ENCODE data around the gene KRT7.

KRT7 gene

GRCh38 chr12:52243856-52244614, 11.0 kb downstream of the KRT7 start:
- Histone ChIP-seq H3K4me1 (ENCODE audit: insufficient read depth, insufficient read length) (peaks cover 39% of the 10 kb centered on the region), H3K36me3 (ENCODE audit: insufficient read depth, insufficient read length, low read length) (peaks cover 38% of the 10 kb centered on the region), H3K27me3 (ENCODE audit: insufficient read depth, insufficient read length) (no peaks in the 10 kb centered on the region), H3K4me3 (ENCODE audit: insufficient read length, low read depth) (no peak overlapping the region), H3K9me3 (ENCODE audit: insufficient read depth, low read length) (no peaks in the 10 kb centered on the region), H3K9ac (ENCODE audit: insufficient read length, low read depth) (no peak overlapping the region)
- no peak for DNase-seq (ENCODE audit: low read depth, low spot score)
- TF ChIP-seq ZNF274 (IDR thresholded peaks at IDR 0.05; ENCODE audit: low read depth, low read length): no peak
- TF ChIP-seq SUZ12 (IDR thresholded peaks at IDR 0.05; ENCODE audit: extremely low read depth, insufficient read depth, insufficient read length): no peak
- no peak for TF ChIP-seq YY1 (IDR thresholded peaks at IDR 0.05; ENCODE audit: insufficient read depth, insufficient read length)

DNA sequence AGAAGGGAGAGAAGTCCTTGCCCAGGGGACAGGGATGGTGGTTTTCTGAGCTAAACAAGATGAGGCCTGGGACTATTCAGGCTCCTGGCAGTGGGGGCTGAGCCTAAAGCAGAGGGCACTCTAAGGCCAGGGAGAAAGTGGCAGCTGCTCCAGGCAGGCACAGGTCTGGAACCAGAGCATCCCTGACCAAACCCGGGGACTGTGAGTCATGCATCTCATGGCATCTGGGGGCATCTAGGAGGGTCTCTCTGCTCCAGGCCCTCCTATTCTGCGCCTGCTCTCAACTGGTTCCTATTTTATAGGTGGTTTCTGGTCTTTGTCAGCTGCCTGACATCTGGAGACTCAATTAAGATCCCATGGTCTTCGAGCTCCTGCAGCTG, 11.6 kb downstream of the KRT7 start:
- TF ChIP-seq ZNF274 (IDR thresholded peaks at IDR 0.05; ENCODE audit: low read depth, low read length): no peak
- TF ChIP-seq SUZ12 (IDR thresholded peaks at IDR 0.05; ENCODE audit: extremely low read depth, insufficient read depth, insufficient read length): no peak
- no peak for TF ChIP-seq YY1 (IDR thresholded peaks at IDR 0.05; ENCODE audit: insufficient read depth, insufficient read length)
- H3K4me1 ChIP-seq (ENCODE audit: insufficient read depth, insufficient read length): peaks cover 44% of the 10 kb centered on the region
- H3K4me3 ChIP-seq (ENCODE audit: insufficient read length, low read depth): no peak overlapping the region
- peaks cover 38% of the 10 kb centered on the region for H3K36me3 ChIP-seq (ENCODE audit: insufficient read depth, insufficient read length, low read length)
- no peak for DNase-seq (ENCODE audit: low read depth, low spot score)
- H3K9me3 ChIP-seq (ENCODE audit: insufficient read depth, low read length): no peaks in the 10 kb centered on the region
- no peaks in the 10 kb centered on the region for H3K27me3 ChIP-seq (ENCODE audit: insufficient read depth, insufficient read length)
- H3K9ac ChIP-seq (ENCODE audit: insufficient read length, low read depth): no peak overlapping the region

GRCh38 chr12:52245259-52245961, 12.4 kb downstream of the KRT7 start:
- Histone ChIP-seq H3K4me3 (ENCODE audit: insufficient read length, low read depth) (no peak overlapping the region), H3K4me1 (ENCODE audit: insufficient read depth, insufficient read length) (peaks cover 48% of the 10 kb centered on the region), H3K9me3 (ENCODE audit: insufficient read depth, low read length) (no peaks in the 10 kb centered on the region), H3K9ac (ENCODE audit: insufficient read length, low read depth) (no peak overlapping the region), H3K27me3 (ENCODE audit: insufficient read depth, insufficient read length) (no peaks in the 10 kb centered on the region), H3K36me3 (ENCODE audit: insufficient read depth, insufficient read length, low read length) (peaks cover 35% of the 10 kb centered on the region)
- TF ChIP-seq ZNF274 (IDR thresholded peaks at IDR 0.05; ENCODE audit: low read depth, low read length) (no peak), SUZ12 (IDR thresholded peaks at IDR 0.05; ENCODE audit: extremely low read depth, insufficient read depth, insufficient read length) (no peak)
- no peak for DNase-seq (ENCODE audit: low read depth, low spot score)

- Histone ChIP-seq H3K27me3 (ENCODE audit: insufficient read depth, insufficient read length) (no peaks in the 10 kb centered on the region), H3K4me3 (ENCODE audit: insufficient read length, low read depth) (no peak overlapping the region), H3K9me3 (ENCODE audit: insufficient read depth, low read length) (no peaks in the 10 kb centered on the region), H3K9ac (ENCODE audit: insufficient read length, low read depth) (peak overlapping the region; percentile 27), H3K36me3 (ENCODE audit: insufficient read depth, insufficient read length, low read length) (peaks cover 34% of the 10 kb centered on the region), H3K4me1 (ENCODE audit: insufficient read depth, insufficient read length) (peaks cover 48% of the 10 kb centered on the region)
- DNase-seq (ENCODE audit: low read depth, low spot score): no peak
- TF ChIP-seq ZNF274 (IDR thresholded peaks at IDR 0.05; ENCODE audit: low read depth, low read length) (no peak), SUZ12 (IDR thresholded peaks at IDR 0.05; ENCODE audit: extremely low read depth, insufficient read depth, insufficient read length) (no peak), YY1 (IDR thresholded peaks at IDR 0.05; ENCODE audit: insufficient read depth, insufficient read length) (no peak)
Measured at GRCh38 chr12:52245962-52246569, 13.0 kb downstream of the KRT7 start.

DNA sequence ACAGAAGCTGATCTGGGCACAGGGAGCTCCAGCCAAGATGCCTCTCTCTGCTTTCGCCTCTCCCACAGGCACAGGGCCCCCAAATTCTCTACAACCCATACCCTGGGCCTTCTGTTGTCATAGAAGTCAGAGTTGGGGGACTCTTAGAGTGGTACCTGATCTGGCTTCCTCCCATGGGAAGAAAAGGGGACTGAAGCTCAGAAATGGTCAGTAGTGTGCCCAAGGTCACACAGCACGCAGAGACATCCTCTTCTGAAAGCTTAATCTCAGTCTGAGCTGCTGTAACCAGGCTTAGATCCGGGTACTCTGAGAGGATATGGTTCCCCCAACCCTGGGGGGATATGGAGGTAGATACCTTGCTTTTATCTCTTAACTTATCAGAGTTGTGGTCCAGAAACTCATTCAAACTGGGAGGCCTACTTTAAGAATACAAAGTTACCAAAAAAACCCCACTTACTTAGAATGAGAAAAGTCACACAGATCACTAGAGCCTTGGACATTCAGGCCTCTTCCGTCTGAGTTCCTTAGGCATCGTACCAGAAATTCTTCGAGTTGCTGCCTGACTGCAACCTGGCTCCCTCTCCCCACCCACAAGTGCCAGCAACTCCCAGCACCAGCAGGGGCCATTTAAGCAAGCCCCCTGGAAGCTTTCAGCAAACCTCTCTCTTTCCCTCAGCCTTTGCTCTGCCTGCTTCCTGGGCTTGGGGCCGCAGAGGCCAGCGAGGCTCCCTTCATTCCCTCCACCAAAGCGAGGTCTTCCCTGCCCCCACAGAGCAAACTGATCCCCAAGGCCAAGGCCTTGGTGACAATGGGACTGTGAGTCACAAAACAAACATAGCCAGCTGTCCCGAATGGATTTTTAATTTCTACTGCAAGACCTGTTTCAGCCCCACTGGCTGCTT, 13.9 kb downstream of the KRT7 start:
- peaks cover 28% of the 10 kb centered on the region for H3K36me3 ChIP-seq (ENCODE audit: insufficient read depth, insufficient read length, low read length)
- H3K9ac ChIP-seq (ENCODE audit: insufficient read length, low read depth): peak overlapping the region; percentile 43
- no peak overlapping the region for H3K4me3 ChIP-seq (ENCODE audit: insufficient read length, low read depth)
- H3K9me3 ChIP-seq (ENCODE audit: insufficient read depth, low read length): no peaks in the 10 kb centered on the region
- peak; percentile 66 for DNase-seq (ENCODE audit: low read depth, low spot score)
- H3K27me3 ChIP-seq (ENCODE audit: insufficient read depth, insufficient read length): no peaks in the 10 kb centered on the region
- peaks cover 45% of the 10 kb centered on the region for H3K4me1 ChIP-seq (ENCODE audit: insufficient read depth, insufficient read length)
- TF ChIP-seq ZNF274 (IDR thresholded peaks at IDR 0.05; ENCODE audit: low read depth, low read length) (no peak), YY1 (IDR thresholded peaks at IDR 0.05; ENCODE audit: insufficient read depth, insufficient read length) (no peak), SUZ12 (IDR thresholded peaks at IDR 0.05; ENCODE audit: extremely low read depth, insufficient read depth, insufficient read length) (no peak)

DNA sequence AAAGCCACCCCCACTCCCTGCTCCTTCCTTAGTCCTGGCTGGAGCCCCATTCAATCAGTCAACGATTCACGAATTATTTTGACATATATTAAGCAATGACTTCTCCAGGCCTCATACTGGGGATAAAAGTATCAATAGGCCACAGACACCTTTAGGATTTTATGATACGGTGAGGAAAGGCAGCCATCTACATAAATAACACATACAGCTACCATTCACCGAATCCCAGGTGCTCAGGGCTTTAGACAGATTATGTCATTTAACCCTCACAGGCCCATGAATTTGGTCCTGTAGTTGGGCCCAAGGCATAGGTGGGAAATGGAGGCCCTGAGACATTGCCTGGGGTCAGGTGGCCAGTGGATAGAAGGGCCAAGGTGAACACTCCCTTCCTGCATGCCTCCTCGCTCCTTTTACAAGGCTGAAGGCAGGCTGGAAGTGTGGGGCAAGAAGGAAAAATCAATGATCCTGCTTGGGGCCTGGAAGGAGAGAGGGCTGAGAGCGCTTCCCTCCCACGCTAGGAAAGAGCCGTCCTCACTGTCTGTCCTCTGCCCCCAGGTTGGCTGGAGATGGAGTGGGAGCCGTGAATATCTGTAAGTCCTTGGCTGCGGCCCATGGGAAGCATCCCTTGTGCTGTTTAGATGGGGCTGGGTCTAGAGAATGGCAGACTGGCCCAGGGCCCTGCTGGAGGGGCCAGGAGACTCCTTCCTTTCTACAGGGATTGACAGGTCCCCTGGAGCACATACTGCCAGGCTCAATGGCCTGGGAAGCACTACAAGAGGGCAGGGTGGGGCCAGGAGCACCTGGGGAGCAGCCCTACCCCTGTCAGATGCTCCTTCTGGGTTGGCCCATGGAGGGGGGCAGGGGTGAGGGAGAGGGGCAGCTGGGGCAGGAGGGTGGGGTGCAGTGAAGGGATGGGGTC, 14.8 kb downstream of the KRT7 start:
- H3K4me1 ChIP-seq (ENCODE audit: insufficient read depth, insufficient read length): peaks cover 45% of the 10 kb centered on the region
- no peak for TF ChIP-seq SUZ12 (IDR thresholded peaks at IDR 0.05; ENCODE audit: extremely low read depth, insufficient read depth, insufficient read length)
- TF ChIP-seq ZNF274 (IDR thresholded peaks at IDR 0.05; ENCODE audit: low read depth, low read length): no peak
- no peak for TF ChIP-seq YY1 (IDR thresholded peaks at IDR 0.05; ENCODE audit: insufficient read depth, insufficient read length)
- H3K27me3 ChIP-seq (ENCODE audit: insufficient read depth, insufficient read length): no peaks in the 10 kb centered on the region

More for the DNA sequence above, 14.8 kb downstream of the KRT7 start:
- Histone ChIP-seq H3K36me3 (ENCODE audit: insufficient read depth, insufficient read length, low read length) (peaks cover 20% of the 10 kb centered on the region), H3K4me3 (ENCODE audit: insufficient read length, low read depth) (no peak overlapping the region), H3K9me3 (ENCODE audit: insufficient read depth, low read length) (no peaks in the 10 kb centered on the region), H3K9ac (ENCODE audit: insufficient read length, low read depth) (peak overlapping the region; percentile 43)
- no peak for DNase-seq (ENCODE audit: low read depth, low spot score)
